Activated naive CD4-positive, alpha-beta T cell treated with anti-CD3 and anti-CD28 coated beads, Interleukin-2, amount 50 U/mL, for 24 hours (primary cell): ENCODE data around the gene CRAT.
"Not testable (repeated sequence)": the region's sequence is repeated elsewhere in the genome, so short reads cannot be mapped to it uniquely, and the experiment has no call there.

ENCODE experiments used
- H3K27ac Mint-ChIP-seq: one replicate; pipeline ENCODE4 v1.8.0; 2021; ENCODE audit warnings: mild to moderate bottlenecking, mixed read lengths
- H3K27me3 Mint-ChIP-seq: one replicate; pipeline ENCODE4 v1.8.0; 2021; ENCODE audit warnings: mixed read lengths
- H3K36me3 Mint-ChIP-seq: one replicate; pipeline ENCODE4 v1.8.0; 2021; ENCODE audit warnings: mixed read lengths
- H3K4me1 Mint-ChIP-seq: one replicate; pipeline ENCODE4 v1.8.0; 2021; ENCODE audit warnings: mixed read lengths
- H3K4me3 Mint-ChIP-seq: one replicate; pipeline ENCODE4 v1.8.0; 2021; ENCODE audit warnings: mild to moderate bottlenecking, mixed read lengths
- H3K9me3 Mint-ChIP-seq: one replicate; pipeline ENCODE4 v1.8.0; 2021; ENCODE audit warnings: mixed read lengths

Gene CRAT

GRCh38 chr9:129128689-129129088 lies 18.1 kb upstream of the CRAT start:
- H3K36me3 Mint-ChIP-seq = peaks cover 9% of the 10 kb centered on the region
- H3K27ac Mint-ChIP-seq = peak overlapping the region; percentile 30
- H3K4me3 Mint-ChIP-seq = no peak overlapping the region
- H3K9me3 Mint-ChIP-seq = no peaks in the 10 kb centered on the region
- H3K4me1 Mint-ChIP-seq = peaks cover 6% of the 10 kb centered on the region
- H3K27me3 Mint-ChIP-seq = no peaks in the 10 kb centered on the region

- no peaks in the 10 kb centered on the region for H3K9me3 Mint-ChIP-seq
- H3K27me3 Mint-ChIP-seq = no peaks in the 10 kb centered on the region
- peaks cover 5% of the 10 kb centered on the region for H3K36me3 Mint-ChIP-seq
- H3K4me3 Mint-ChIP-seq = no peak overlapping the region
- H3K27ac Mint-ChIP-seq = no peak overlapping the region
- peaks cover 6% of the 10 kb centered on the region for H3K4me1 Mint-ChIP-seq
Observed at GRCh38 chr9:129126749-129127618, 16.4 kb upstream of the CRAT start.

- Mint-ChIP-seq H3K27me3 (no peaks in the 10 kb centered on the region), H3K36me3 (peaks cover 5% of the 10 kb centered on the region), H3K27ac (no peak overlapping the region), H3K4me1 (no peaks in the 10 kb centered on the region), H3K4me3 (no peak overlapping the region), H3K9me3 (no peaks in the 10 kb centered on the region)
Observed at GRCh38 chr9:129125478-129125877, 14.9 kb upstream of the CRAT start.

- Mint-ChIP-seq H3K4me1 (no peaks in the 10 kb centered on the region), H3K27ac (no peak overlapping the region), H3K27me3 (no peaks in the 10 kb centered on the region), H3K4me3 (no peak overlapping the region), H3K9me3 (no peaks in the 10 kb centered on the region), H3K36me3 (peaks cover 4% of the 10 kb centered on the region)
Observed at GRCh38 chr9:129124506-129125069, 14.0 kb upstream of the CRAT start.

- H3K4me1 Mint-ChIP-seq, H3K9me3 Mint-ChIP-seq, H3K27me3 Mint-ChIP-seq, H3K4me3 Mint-ChIP-seq, H3K36me3 Mint-ChIP-seq, H3K27ac Mint-ChIP-seq: not testable (repeated sequence)
Observed at GRCh38 chr9:129122976-129123375, 12.4 kb upstream of the CRAT start.

GRCh38 chr9:129122133-129122532 lies 11.5 kb upstream of the CRAT start:
- Mint-ChIP-seq H3K27me3 (no peaks in the 10 kb centered on the region), H3K36me3 (peaks cover 3% of the 10 kb centered on the region), H3K4me1 (no peaks in the 10 kb centered on the region), H3K27ac (no peak overlapping the region), H3K9me3 (no peaks in the 10 kb centered on the region), H3K4me3 (no peak overlapping the region)

- no peak overlapping the region for H3K4me3 Mint-ChIP-seq
- H3K36me3 Mint-ChIP-seq = peaks cover 3% of the 10 kb centered on the region
- H3K9me3 Mint-ChIP-seq = no peaks in the 10 kb centered on the region
- H3K27ac Mint-ChIP-seq = no peak overlapping the region
- H3K27me3 Mint-ChIP-seq = no peaks in the 10 kb centered on the region
- no peaks in the 10 kb centered on the region for H3K4me1 Mint-ChIP-seq
Observed at GRCh38 chr9:129121483-129121882, 10.9 kb upstream of the CRAT start.

- H3K4me3 Mint-ChIP-seq = no peak overlapping the region
Observed at GRCh38 chr9:129118799-129119198, 8.2 kb upstream of the CRAT start.

GRCh38 chr9:129113645-129114304 lies 3.2 kb upstream of the CRAT start:
- Mint-ChIP-seq H3K9me3 (no peaks in the 10 kb centered on the region), H3K27me3 (no peaks in the 10 kb centered on the region), H3K4me1 (peaks cover 39% of the 10 kb centered on the region), H3K4me3 (no peak overlapping the region), H3K36me3 (no peaks in the 10 kb centered on the region), H3K27ac (no peak overlapping the region)

More at GRCh38 chr9:129118799-129119198, 8.2 kb upstream of the CRAT start:
- Mint-ChIP-seq H3K9me3 (no peaks in the 10 kb centered on the region), H3K27ac (no peak overlapping the region), H3K27me3 (no peaks in the 10 kb centered on the region), H3K4me1 (peaks cover 17% of the 10 kb centered on the region), H3K36me3 (peaks cover 3% of the 10 kb centered on the region)

- peak overlapping the region; percentile 93 for H3K4me3 Mint-ChIP-seq
- H3K27me3 Mint-ChIP-seq, H3K27ac Mint-ChIP-seq, H3K36me3 Mint-ChIP-seq, H3K9me3 Mint-ChIP-seq: not testable (repeated sequence)
- H3K4me1 Mint-ChIP-seq = peaks cover 43% of the 10 kb centered on the region
Observed at GRCh38 chr9:129112526-129112925, 1.9 kb upstream of the CRAT start.

- Mint-ChIP-seq H3K9me3 (no peaks in the 10 kb centered on the region), H3K4me3 (peak overlapping the region; percentile 93), H3K27ac (peak overlapping the region; percentile 91), H3K36me3 (no peaks in the 10 kb centered on the region), H3K4me1 (peaks cover 45% of the 10 kb centered on the region), H3K27me3 (no peaks in the 10 kb centered on the region)
Observed at GRCh38 chr9:129111528-129112151, 1.0 kb upstream of the CRAT start.

- Mint-ChIP-seq H3K36me3 (no peaks in the 10 kb centered on the region), H3K4me1 (peaks cover 42% of the 10 kb centered on the region), H3K27me3 (no peaks in the 10 kb centered on the region), H3K9me3 (no peaks in the 10 kb centered on the region), H3K27ac (no peak overlapping the region), H3K4me3 (peak overlapping the region; percentile 93)
Observed at GRCh38 chr9:129109952-129110739, 447 bp downstream of the CRAT start.

GRCh38 chr9:129109537-129109903 lies 1.1 kb downstream of the CRAT start:
- Mint-ChIP-seq H3K27me3 (no peaks in the 10 kb centered on the region), H3K4me1 (peaks cover 36% of the 10 kb centered on the region), H3K4me3 (peak overlapping the region; percentile 42), H3K27ac (no peak overlapping the region), H3K9me3 (no peaks in the 10 kb centered on the region), H3K36me3 (no peaks in the 10 kb centered on the region)

- H3K27me3 Mint-ChIP-seq = no peaks in the 10 kb centered on the region
- H3K4me1 Mint-ChIP-seq = peaks cover 30% of the 10 kb centered on the region
- no peak overlapping the region for H3K27ac Mint-ChIP-seq
- H3K9me3 Mint-ChIP-seq = no peaks in the 10 kb centered on the region
- H3K36me3 Mint-ChIP-seq = no peaks in the 10 kb centered on the region
- H3K4me3 Mint-ChIP-seq = peak overlapping the region; percentile 42
Observed at GRCh38 chr9:129108805-129109536, 1.6 kb downstream of the CRAT start.
